ENCODE measurements around the gene LMBR1.

DNA sequence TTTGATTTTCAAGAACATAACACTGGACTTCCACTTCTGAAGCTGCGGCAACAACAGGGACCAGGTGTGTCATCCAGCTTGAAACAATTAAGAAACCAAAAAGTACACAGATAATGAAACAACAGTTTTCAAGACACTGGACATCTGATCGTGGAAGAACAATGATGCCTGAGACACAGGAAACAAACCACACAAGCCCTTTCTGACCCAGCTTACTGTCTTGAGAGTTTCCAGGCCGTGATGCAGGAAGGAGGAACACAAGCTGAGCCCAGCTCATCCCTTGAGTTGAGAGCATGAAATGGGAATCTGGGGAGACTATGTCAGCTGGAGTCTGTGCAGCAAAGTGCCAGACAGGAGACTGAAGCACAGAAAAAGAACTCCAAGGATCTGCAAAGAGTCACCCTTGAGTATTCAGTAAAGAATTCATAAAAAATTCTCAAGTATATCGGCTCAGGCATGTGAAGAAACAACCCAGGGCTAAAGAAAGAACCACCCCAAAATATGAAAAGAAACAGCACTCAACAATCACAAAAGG lies 160.8 kb downstream of the LMBR1 start:
- TF ChIP-seq, protein P1, sequence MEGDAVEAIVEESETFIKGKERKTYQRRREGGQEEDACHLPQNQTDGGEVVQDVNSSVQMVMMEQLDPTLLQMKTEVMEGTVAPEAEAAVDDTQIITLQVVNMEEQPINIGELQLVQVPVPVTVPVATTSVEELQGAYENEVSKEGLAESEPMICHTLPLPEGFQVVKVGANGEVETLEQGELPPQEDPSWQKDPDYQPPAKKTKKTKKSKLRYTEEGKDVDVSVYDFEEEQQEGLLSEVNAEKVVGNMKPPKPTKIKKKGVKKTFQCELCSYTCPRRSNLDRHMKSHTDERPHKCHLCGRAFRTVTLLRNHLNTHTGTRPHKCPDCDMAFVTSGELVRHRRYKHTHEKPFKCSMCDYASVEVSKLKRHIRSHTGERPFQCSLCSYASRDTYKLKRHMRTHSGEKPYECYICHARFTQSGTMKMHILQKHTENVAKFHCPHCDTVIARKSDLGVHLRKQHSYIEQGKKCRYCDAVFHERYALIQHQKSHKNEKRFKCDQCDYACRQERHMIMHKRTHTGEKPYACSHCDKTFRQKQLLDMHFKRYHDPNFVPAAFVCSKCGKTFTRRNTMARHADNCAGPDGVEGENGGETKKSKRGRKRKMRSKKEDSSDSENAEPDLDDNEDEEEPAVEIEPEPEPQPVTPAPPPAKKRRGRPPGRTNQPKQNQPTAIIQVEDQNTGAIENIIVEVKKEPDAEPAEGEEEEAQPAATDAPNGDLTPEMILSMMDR (IDR thresholded peaks at IDR 0.05): no peak
- TF ChIP-seq POLR2A (IDR thresholded peaks at IDR 0.05): no peak

Data from testis (tissue), 2 donors.